ENCODE data around the gene VPS13D.

Gene VPS13D

GRCh38 chr1:12434174-12434573, 204.3 kb downstream of the VPS13D start:
- no peak for DNase-seq

GRCh38 chr1:12434686-12435085, 204.9 kb downstream of the VPS13D start:
- no peak for DNase-seq

GRCh38 chr1:12435639-12436344, 206.0 kb downstream of the VPS13D start:
- DNase-seq = no peak

- no peak for DNase-seq
These were observed 206.5 kb downstream of the VPS13D start for GRCh38 chr1:12436345-12436658.

GRCh38 chr1:12436817-12437599, 207.2 kb downstream of the VPS13D start:
- no peak for DNase-seq

- no peak for DNase-seq
These were observed 207.8 kb downstream of the VPS13D start for GRCh38 chr1:12437629-12438028.

- DNase-seq = no peak
These were observed 208.6 kb downstream of the VPS13D start for GRCh38 chr1:12438349-12438924.

GRCh38 chr1:12439073-12439472, 209.2 kb downstream of the VPS13D start:
- no peak for DNase-seq

- no peak for DNase-seq
These were observed 211.7 kb downstream of the VPS13D start for GRCh38 chr1:12441414-12442105.

GRCh38 chr1:12442217-12442616, 212.4 kb downstream of the VPS13D start:
- no peak for DNase-seq

- DNase-seq = no peak
These were observed 213.3 kb downstream of the VPS13D start for GRCh38 chr1:12443151-12443550.

GRCh38 chr1:12444329-12444841, 214.6 kb downstream of the VPS13D start:
- no peak for DNase-seq

GRCh38 chr1:12445257-12445656, 215.4 kb downstream of the VPS13D start:
- no peak for DNase-seq

GRCh38 chr1:12446593-12446992, 216.8 kb downstream of the VPS13D start:
- DNase-seq = no peak

GRCh38 chr1:12447307-12447706, 217.5 kb downstream of the VPS13D start:
- no peak for DNase-seq

GRCh38 chr1:12447849-12448312, 218.1 kb downstream of the VPS13D start:
- no peak for DNase-seq

GRCh38 chr1:12448746-12449177, 218.9 kb downstream of the VPS13D start:
- no peak for DNase-seq

- DNase-seq = no peak
These were observed 220.4 kb downstream of the VPS13D start for GRCh38 chr1:12450090-12450755.

- no peak for DNase-seq
These were observed 221.1 kb downstream of the VPS13D start for GRCh38 chr1:12450756-12451559.

- DNase-seq = no peak
These were observed 221.7 kb downstream of the VPS13D start for GRCh38 chr1:12451560-12451900.

- no peak for DNase-seq
These were observed 222.4 kb downstream of the VPS13D start for GRCh38 chr1:12452262-12452661.

All from NCI-H2227 treated with DMSO at 0.1 percent for 48 hours (cell line).